GM15510 (cell line): Measurements from ENCODE around the gene C2orf68.

Experiments used
- POLR2A ChIP-seq: IDR thresholded peaks from 3 replicates; pipeline ENCODE4 v1.6.1; 2011; ENCODE audit warnings: borderline replicate concordance; ENCODE audit not compliant: insufficient read length; ENCODE audit errors: extremely low read depth

Gene C2orf68

DNA sequence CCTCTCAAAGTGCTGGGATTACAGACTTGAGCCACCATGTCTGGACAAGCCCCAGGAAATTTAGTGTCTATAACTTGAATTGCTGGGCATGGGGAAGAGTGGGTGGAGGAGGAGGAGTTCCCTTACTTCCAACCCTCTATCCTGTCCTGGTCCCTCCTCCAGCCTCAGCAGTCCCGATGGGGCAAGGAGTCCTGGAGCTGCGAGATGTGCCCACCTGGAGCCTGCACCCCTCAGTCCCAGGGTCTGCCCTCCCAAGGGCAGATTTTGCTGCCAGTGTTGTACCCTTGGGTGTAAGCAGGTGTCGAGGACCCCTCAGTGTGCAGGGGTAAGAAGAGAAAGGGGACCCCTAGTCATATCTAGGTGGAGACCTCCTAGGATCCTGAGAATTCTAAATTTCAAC lies 31.7 kb downstream of the C2orf68 start:
- TF ChIP-seq POLR2A, result no peak

DNA sequence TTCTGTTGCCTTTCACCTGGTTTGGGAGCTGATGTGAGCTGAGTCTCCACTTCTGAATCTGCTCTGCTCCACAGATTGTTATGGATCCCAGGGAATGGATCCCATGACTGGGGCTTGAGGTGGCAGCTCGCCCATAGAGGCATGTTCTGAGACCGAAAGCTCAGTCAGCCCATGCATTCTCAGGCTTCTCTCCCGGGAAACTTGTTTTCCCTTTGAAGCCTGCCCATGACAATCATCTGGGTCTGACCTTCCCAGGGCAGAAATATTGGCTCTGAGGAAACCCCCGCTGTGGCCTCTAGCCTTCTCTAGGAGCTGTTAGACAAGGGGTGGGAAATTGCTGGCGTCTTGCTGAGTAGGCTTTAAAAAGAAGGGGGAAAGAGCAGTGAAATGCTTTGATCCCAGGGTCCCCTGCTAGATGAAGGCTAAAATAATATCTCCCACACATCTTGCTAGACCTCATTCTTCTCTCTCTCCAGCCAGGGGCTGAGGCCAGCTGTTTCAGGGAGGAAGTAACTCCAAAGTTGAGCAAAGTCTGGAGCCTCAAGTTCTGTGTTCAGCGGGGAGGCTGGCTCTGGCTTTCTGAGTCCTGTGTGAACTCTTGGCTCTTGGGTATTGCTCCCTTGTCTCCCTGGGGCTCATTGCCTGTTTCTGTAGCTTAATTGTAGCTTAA lies 32.5 kb downstream of the C2orf68 start:
- no peak for TF ChIP-seq POLR2A

DNA sequence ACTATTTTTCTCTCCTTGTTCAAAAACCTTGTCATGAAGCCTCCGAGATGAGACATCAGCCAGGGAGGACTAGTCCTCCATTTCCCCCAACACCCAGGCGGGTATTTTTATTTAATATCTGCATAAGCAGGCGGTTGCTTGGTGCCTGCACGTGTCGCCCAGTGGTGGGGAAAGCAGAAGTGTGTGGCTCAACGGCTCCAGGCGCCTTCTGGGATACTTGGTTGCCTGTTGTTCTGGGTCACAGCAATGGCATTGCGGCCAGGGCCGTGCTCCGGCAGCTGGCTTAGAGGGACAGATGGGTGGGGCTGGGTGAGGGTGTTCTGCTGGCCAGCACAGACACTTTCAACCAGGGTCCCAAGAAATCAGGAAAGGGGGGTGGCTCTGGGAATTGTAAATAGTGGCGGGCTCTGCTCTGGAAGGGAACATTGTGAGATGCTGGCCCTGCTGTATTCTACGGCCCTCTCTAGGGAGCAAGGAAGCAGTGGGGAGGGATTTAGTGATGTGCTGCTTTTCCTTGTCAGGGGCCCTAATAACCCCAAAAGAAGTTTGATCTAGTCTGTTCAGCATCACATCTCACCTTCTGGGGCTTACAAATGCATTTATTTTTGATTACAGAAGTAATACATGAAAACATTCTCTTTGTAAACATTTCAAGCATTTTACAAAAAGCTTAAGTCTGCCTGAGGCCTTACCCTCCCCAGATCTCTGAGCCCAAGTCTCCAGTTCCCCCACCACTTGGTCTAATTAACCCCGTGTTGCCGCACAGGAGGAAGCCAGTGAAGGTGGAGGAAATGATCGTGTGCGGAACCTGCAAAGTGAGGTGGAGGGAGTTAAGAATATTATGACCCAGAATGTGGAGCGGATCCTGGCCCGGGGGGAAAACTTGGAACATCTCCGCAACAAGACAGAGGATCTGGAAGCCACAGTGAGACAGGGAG lies 33.4 kb downstream of the C2orf68 start:
- no peak for TF ChIP-seq POLR2A

DNA sequence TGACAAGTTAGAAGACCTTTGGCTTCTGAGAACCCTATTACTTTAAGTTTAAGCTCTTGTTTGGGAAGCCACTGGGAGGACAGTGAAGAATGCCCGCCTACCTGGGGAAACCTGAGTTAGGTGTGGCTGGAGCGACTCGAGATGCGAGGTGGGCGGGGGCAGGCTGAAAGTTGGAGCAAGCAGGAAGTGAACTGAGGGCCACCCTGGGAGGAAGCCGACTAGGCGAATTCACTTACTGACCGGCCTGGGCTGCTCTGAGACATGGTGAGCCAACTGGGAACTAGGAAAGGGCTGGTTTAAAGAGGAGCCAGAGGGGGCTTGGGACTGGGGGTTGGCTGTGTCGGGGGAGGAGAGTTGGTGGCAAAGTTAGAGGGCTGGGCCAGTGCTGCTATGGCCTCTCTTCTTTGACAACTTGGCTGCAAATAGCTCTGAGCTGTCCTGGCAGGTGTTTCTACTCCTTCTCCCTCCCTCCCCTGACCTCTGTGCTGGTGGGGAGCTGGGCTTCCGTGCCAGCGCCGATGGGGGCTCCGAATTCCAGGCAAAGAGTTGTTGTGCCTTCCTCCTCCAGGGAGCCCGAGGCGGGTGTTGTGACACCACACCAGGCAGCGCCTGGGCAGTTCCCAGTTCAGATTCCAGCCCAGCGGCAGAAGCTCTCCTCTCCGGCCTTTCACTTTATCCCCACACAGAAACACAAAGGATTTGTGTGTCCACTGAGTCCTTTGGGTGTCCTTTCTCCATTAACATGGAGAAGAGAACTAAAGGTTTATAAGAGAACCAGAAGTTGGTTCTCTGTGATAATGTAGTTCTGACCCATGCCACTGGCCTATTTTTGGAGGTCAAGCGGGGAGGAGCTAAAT lies 34.3 kb downstream of the C2orf68 start, which contains the start of gene VAMP8:
VAMP8 (plus strand) TSS at position 201 of the 857 bp plus-strand sequence; CDS start at position 262, 61 bp downstream.
- peak; percentile 56 for TF ChIP-seq POLR2A

DNA sequence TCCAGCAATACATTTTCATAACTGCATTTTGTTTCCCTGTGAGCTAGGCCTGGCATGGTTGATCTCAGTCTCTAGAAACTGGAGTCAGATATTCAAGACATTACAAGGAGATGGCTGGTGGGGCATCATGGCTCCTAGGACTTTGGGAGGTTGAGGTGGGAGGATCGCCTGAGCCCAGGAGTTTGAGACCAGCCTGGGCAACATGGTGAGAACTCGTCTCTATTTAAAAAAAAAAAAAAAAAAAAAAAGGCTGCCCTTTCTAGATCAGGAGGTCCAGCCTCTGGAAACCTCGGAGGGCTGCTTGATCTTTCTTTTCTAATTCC lies 34.8 kb downstream of the C2orf68 start:
- no peak for TF ChIP-seq POLR2A

DNA sequence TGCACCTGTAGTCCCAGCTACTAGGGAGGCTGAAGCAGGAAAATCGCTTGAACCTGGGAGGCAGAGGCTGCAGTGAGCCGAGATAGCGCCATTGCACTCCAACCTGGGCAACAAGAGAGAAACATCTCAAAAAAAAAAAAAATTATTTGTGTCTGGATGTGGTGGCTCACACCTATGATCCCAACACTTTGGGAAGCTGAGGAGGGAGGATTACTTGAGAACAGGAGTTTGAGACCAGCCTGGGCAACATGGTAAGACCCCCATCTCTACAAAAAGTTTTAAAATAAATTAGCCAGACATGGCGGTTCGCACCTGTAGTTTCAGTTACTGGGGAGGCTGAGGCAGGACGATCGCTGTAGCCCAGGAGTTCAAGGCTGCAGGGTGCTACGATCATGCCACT lies 36.1 kb downstream of the C2orf68 start:
- no peak for TF ChIP-seq POLR2A

DNA sequence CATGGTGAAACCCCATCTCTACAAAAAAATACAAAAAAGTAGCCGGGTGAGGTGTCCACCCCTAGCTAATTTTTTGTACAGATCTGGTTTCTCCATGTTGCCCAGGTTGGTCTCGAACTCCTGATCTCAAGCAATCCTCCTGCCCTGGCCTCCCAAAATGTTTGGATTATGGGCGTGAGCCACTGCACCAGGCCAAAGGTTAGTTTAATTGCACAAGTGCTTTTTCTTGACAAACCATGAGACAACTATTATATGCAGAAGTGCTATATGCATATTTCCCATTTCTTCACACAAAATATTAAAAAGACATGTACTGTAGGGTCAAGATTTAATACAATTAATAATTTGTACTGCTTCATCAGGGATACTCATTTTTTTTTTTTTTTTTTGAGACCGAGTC lies 45.6 kb downstream of the C2orf68 start:
- TF ChIP-seq POLR2A, result no peak

DNA sequence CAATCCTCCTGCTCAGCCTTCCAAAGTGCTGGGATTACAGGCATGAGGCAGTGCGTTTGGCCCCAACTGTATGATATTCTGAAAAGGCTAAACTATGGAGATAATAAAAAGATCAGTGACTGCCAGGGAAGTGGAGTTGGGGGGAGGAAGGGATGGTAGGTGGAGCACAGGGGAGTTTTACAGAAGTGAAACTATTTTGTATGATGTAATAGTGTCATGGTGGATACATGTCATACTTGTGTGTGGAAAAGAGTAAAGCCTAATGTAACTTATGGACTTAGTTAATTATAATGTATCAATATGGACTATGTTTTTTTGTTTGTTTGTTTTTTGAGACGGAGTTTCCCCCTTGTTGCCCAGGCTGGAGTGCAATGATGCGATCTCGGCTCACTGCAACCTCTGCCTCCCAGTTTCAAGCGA lies 47.7 kb downstream of the C2orf68 start:
- TF ChIP-seq POLR2A, result no peak

DNA sequence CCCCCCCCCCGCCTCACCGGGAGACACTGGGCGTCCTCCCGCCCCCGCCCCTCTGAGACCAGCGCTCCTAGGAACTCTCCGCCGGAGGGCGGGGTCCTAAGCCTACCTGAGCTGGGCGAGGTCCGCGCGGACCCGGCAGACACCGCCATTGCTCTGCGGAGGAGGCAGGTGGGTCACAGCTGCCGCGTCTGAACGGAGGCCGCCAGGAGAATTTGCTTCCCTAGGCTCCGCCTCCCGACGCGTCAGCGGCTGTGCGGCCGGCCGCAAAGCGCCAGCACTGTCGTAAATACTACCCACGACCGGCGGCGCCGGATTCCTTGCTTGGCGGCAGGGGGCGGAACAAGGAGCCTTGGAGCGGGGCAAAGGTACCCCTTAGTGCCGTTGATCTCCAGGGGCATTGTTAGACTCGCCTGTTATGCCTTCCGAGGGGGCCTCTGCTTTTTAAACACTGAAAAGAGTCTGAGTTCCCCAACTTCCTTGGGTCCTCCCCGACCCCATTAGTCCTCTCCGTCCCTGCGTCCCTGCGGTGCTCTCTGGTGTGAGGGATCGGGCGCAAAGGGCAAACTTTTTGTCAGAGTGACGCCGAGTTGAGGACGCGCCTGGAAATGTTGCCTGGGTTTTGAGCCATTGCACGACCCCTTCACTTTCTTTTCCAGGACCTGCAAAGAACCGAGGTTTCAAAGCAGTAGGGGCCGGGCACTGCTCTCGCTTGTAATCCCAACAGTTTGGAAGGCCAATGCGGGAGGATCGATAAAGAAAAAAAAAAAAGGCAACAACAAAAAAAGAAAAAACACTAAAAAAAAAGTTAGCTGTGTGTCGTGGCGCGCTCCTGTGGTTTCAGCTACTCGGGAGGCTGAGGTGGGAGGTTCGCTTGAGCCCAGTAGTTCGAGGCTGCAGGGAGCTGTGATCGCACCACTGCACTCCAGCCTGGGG lies 50.3 kb downstream of the C2orf68 start, which contains the start of gene GGCX:
GGCX (minus strand) TSS at position 214 of the 933 bp plus-strand sequence; CDS start at position 149, 65 bp downstream.
- TF ChIP-seq POLR2A, result peak; percentile 97

DNA sequence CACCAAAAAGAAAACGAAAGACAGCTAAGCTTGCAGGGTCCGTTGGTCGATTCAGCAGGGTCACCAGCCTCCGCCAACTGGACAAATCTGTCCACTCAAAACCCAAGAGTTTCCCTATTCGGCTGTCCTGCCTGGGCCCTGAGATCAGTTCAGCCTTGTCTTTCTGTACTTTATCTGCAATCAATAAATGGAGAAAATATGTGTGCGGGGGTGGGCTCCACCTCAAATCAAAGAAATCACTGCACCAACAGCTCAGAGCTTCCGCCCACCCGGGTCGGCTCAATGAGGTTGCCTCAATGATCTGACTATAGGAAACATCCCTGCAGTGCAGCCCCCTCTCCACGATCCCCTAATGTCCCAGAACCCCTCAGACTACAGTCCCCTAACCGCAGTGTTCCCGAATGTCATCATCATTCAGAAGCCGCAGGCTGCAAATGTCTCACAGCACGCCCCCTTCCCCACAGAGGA lies 51.0 kb downstream of the C2orf68 start:
- TF ChIP-seq POLR2A, result no peak

DNA sequence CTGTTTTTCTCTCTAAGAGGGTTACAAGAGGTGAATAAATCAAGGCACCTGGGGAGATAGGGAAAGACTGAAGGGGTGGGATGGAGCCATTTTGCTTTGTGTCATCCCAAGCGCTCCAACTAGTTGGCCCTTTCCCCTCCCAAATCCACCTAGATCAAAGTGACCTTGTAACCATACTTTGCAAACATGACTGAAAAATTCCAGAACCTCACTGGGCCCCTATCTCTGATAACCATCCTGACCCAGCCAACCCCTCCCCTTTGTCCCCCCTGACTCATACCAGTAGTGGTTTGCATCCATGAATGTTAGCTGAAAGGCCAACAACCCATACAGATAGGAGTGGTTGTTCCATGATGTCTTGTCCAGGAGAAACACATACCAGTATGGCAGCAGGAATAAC lies 53.7 kb downstream of the C2orf68 start:
- TF ChIP-seq POLR2A, result no peak

DNA sequence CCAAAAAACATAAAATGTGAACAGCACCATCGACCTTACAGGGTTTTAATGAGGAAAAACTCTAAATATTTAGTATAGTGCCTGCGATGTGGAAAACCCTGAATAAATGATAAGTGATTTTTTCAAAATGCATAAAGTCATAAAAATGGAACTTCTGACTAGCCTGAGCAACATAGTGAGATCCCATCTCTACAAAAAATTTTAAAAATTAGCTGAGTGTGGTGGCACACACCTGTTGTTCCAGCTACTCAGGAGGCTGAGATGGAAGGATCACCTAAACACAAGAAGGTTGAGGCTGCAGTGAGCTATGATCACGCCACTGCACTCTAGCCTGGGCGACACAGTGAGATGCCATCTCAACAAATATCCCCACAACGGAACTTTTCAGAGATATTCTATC lies 54.7 kb downstream of the C2orf68 start:
- no peak for TF ChIP-seq POLR2A
